Spleen (tissue), 11 donors: ENCODE measurements around the gene CATSPERB. TPM values are rescaled to one million over a fixed set of nuclear protein-coding genes. Genes with fewer than 3 reads are reported as not detected.
"Not testable (repeated sequence)": the region's sequence is repeated elsewhere in the genome, so short reads cannot be mapped to it uniquely, and the experiment has no call there.

Experiments
- DNase-seq: peaks from one replicate; pipeline ENCODE4 v3.0.0-alpha.2; 2020
- H3K27ac ChIP-seq, 8 donors: fragments of 200-600 bp; sonication (generic) in 7 of 8; 1 replicate in 4 of 8; 2 replicates in 4 of 8; pipeline versions ENCODE4 v1.5.0 to v1.8.0; 2016 to 2021; ENCODE audit warnings: inconsistent platforms in 4 of 8, mild to moderate bottlenecking in 4 of 8, moderate library complexity in 1 of 8
- H3K27me3 ChIP-seq, 7 donors: fragments of 200-600 bp; sonication (generic) in 6 of 7; replicated peaks in 1 of 7; 1 replicate in 4 of 7; 2 replicates in 3 of 7; pipeline versions ENCODE4 v1.5.0 to v1.8.0; 2016 to 2021; ENCODE audit warnings: inconsistent platforms in 3 of 7, mild to moderate bottlenecking in 1 of 7
- H3K36me3 ChIP-seq, 6 donors: fragments of 200-600 bp; sonication (generic) in 5 of 6; 1 replicate in 4 of 6; 2 replicates in 2 of 6; pipeline versions ENCODE4 v1.5.0 to v1.8.0; 2016 to 2021; ENCODE audit warnings: inconsistent platforms in 2 of 6
- H3K4me1 ChIP-seq, 6 donors: fragments of 200-600 bp; sonication (generic) in 5 of 6; 1 replicate in 3 of 6; 2 replicates in 3 of 6; pipeline versions ENCODE4 v1.5.0 to v1.8.0; 2016 to 2021; ENCODE audit warnings: inconsistent platforms in 3 of 6
- H3K4me3 ChIP-seq, 8 donors: fragments of 200-600 bp; sonication (generic) in 7 of 8; 1 replicate in 4 of 8; 2 replicates in 4 of 8; pipeline versions ENCODE4 v1.5.0 to v1.8.0; 2016 to 2021; ENCODE audit warnings: inconsistent platforms in 4 of 8, mild to moderate bottlenecking in 4 of 8, moderate library complexity in 2 of 8
- H3K9me3 ChIP-seq, 8 donors: fragments of 200-600 bp; sonication (generic) in 7 of 8; 1 replicate in 4 of 8; 2 replicates in 4 of 8; pipeline versions ENCODE4 v1.5.0 to v1.8.0; 2016 to 2021; ENCODE audit warnings: inconsistent platforms in 4 of 8
- CTCF ChIP-seq, 11 experiments: fragments of 200-600 bp in 7 of 11; fragments of 450-650 bp in 4 of 11; sonication (generic) in 4 of 11; IDR thresholded peaks in 8 of 11; conservative IDR thresholded peaks in 3 of 11; 1 replicate in 7 of 11; 2 replicates in 4 of 11; pipeline versions ENCODE4 v1.4.0 to v1.8.0; 2016 to 2021; ENCODE audit warnings: antibody characterized with exemption in 11 of 11, inconsistent platforms in 4 of 11, mild to moderate bottlenecking in 1 of 11
- POLR2A ChIP-seq, 3 donors: fragments of 450-650 bp; IDR thresholded peaks; one replicate each; pipeline ENCODE4 v1.5.1; 2017; ENCODE audit warnings: antibody characterized with exemption in 3 of 3, mild to moderate bottlenecking in 1 of 3
- POLR2AphosphoS5 ChIP-seq, 3 donors: sonication (generic); formaldehyde crosslinking; IDR thresholded peaks; one replicate each; pipeline ENCODE4 v1.5.1; 2017; ENCODE audit warnings: antibody characterized with exemption in 3 of 3
- WGBS, 5 donors: extraction: QIAGEN DNeasy Blood & Tissue Kit in 3 of 5; methylation state at CpG; one replicate each; pipeline versions ENCODE4 v1.1.5 to v1.1.7; 2013 to 2018; 5-methylcytosine and 5-hydroxymethylcytosine counted together
- intact Hi-C: fragments of 100-400 bp; cut with DNase I; formaldehyde crosslinking; loops from one replicate; pipeline ENCODE4 v1.15.0; 2023; ENCODE audit warnings: low total_unique reads
- polyA plus RNA-seq, 3 donors: library from polyadenylated mRNA; stranded (reverse); fragments of 200-250 nt; gene quantifications; one replicate each; pipeline ENCODE4 v1.2.1, GENCODE V29; 2013
- total RNA-seq, 7 donors: library from RNA; depleted of rRNA in 3 of 7; stranded (reverse); fragments of >200 nt in 3 of 7; fragmentation: NEBNext Ultra II Directional in 4 of 7; extraction: Animal tissue kit (Norgen Biotek cat#: 25700) in 4 of 7; gene quantifications; one replicate each; pipeline versions ENCODE4 v1.1.0 to v1.2.1, GENCODE V29; 2016 to 2021
- donor health status: healthy with polysubstance abuse.
- donor health status: DM: no; HTN: no; CAD: no; lungs with moderate emphysema.
- donor health status: DM: no; HTN: no; CAD: no.
- donor health status: Bipolar disorder and iron deficiency.
- donor health status: healthy.
- donor health status: DM: no; HTN: no; CAD: no.
- donor health status: DM: yes; HTN: yes; CAD: no.

Gene CATSPERB
- total and polyA plus RNA-seq, 10 donors: 0.10 to 6.8 (median 1.9) TPM

DNA sequence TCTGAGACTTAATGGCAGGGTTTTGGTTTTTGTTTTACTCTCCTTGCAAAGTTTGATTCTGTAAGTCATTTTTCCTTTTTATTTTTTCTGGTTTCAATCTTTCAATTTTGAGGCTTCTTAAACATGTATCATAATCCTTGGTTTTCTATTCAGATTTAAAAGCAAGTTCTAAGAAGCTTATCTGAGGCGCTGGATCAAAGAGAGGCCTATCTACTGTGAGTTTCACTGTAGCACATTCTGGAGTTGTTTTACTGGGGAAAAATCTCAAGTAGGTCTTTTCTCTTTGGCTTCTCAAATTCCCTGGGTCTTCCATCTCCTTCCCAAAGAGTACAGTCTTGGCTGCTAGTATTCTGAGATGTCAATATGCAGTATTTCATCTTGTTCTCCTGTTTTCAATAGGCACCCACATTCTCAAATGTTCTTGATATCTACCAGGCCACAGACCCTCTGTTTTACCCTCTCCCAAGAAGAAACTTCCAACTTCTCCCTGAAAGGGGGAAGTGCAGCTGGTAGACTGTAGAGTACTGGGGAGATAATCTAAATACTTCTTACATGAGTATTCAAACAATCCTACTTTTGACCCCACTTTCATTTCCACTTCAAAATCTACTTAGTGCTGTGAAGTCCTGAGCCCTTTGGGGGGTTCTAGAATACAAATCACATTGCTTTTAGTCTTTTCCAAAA is 10.9 kb upstream of the CATSPERB start:
- no peak for TF ChIP-seq CTCF (IDR thresholded peaks at IDR 0.05 in 8 of 11, conservative IDR thresholded peaks at IDR 0.05 in 3 of 11)
- no peak for TF ChIP-seq POLR2A (IDR thresholded peaks at IDR 0.05)
- TF ChIP-seq POLR2AphosphoS5 (IDR thresholded peaks at IDR 0.05): no peak
- 82 to 100% (median 86%) methylated on average over 1 of the region's 1 CpG for WGBS, 5 donors
- Histone ChIP-seq H3K4me3 (no peak overlapping the region), H3K36me3 (no peaks in the 10 kb centered on the region), H3K9me3 (no peaks in the 10 kb centered on the region), H3K27me3 (peaks cover 0 to under 1% (median 0%) of the 10 kb centered on the region in 7 donors), H3K4me1 (no peaks in the 10 kb centered on the region), H3K27ac (no peak overlapping the region)
- DNase-seq: no peak
- intact Hi-C loops: no loop called here

DNA sequence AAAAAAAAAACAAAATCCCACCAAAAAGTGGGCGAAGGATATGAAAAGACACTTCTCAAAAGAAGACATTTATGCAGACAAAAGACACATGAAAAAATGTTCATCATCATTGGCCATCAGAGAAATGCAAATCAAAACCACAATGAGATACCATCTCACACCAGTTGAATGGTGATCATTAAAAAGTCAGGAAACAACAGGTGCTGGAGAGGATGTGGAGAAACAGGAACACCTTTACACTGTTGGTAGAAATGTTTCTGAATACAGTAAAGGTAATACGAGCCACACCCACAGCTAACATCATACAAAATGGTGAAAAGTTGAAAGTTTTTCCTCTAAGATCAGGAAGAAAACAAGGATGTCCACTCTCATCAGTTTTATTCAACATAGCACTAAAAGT is 8.0 kb upstream of the CATSPERB start:
- intact Hi-C loops, H3K4me1 ChIP-seq, H3K27me3 ChIP-seq, H3K36me3 ChIP-seq, H3K9me3 ChIP-seq, H3K27ac ChIP-seq, H3K4me3 ChIP-seq, DNase-seq: not testable (repeated sequence)
- WGBS, 5 donors: 86 to 91% (median 91%) methylated on average over 2 of the region's 2 CpGs

- DNase-seq: no peak
- H3K4me3 ChIP-seq: no peak overlapping the region
- intact Hi-C loops: no loop called here
- no peaks in the 10 kb centered on the region for H3K36me3 ChIP-seq
- TF ChIP-seq CTCF (IDR thresholded peaks at IDR 0.05 in 8 of 11, conservative IDR thresholded peaks at IDR 0.05 in 3 of 11) (no peak), POLR2AphosphoS5 (IDR thresholded peaks at IDR 0.05) (no peak), POLR2A (IDR thresholded peaks at IDR 0.05) (no peak)
- H3K4me1 ChIP-seq: no peaks in the 10 kb centered on the region
- H3K27me3 ChIP-seq: peaks cover 0 to 6% (median 0%) of the 10 kb centered on the region in 7 donors
- 84 to 95% (median 93%) methylated on average over 5 of the region's 5 CpGs for WGBS, 5 donors
- no peaks in the 10 kb centered on the region for H3K9me3 ChIP-seq
- no peak overlapping the region for H3K27ac ChIP-seq
Measured at GRCh38 chr14:91737619-91738018, 5.7 kb upstream of the CATSPERB start.

DNA sequence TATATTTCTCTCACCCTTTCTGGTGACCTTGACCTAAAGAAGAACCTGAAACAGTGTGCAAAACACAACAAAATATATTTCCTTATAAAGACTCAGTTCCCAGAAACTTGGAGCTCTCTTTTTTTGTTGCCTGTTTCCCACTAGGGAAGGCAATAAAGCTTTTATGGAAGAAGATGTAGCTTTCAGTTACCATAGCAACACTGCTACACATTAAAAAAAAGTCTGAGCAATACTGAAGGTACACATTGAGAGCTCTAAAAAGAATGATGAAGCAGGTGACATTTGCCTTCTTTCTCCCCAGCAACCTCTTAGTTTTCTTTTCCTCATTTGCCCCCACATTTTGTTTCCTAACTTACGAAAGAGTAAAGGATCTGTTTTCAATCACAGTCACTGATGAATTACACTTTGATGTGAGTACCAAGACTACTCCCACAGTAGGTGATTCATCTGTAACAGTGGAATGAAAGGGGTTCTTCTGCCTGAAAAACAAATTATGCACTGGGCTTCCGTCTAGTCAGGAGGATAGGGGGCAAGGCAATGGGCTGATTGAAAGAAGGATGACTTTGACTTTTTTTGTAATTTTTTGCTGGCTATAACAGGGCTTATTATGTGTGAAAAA is 1.1 kb upstream of the CATSPERB start:
- TF ChIP-seq CTCF (IDR thresholded peaks at IDR 0.05 in 8 of 11, conservative IDR thresholded peaks at IDR 0.05 in 3 of 11): no peak
- no peak for TF ChIP-seq POLR2AphosphoS5 (IDR thresholded peaks at IDR 0.05)
- TF ChIP-seq POLR2A (IDR thresholded peaks at IDR 0.05): no peak
- no peak overlapping the region for H3K4me3 ChIP-seq
- no peak for DNase-seq
- intact Hi-C loops: no loop called here
- H3K27me3 ChIP-seq: peaks cover 0 to 6% (median 0%) of the 10 kb centered on the region in 7 donors
- H3K36me3 ChIP-seq: no peaks in the 10 kb centered on the region
- H3K9me3 ChIP-seq: no peaks in the 10 kb centered on the region
- no peaks in the 10 kb centered on the region for H3K4me1 ChIP-seq
- WGBS, 5 donors: 38 to 67% (median 44%) methylated on average over 2 of the region's 2 CpGs
- no peak overlapping the region for H3K27ac ChIP-seq
